ENCODE data around the gene PTPN7.
"Not testable (repeated sequence)": the region's sequence is repeated elsewhere in the genome, so short reads cannot be mapped to it uniquely, and the experiment has no call there.

Gene PTPN7

GRCh38 chr1:202189918-202190715 lies 29.7 kb upstream of the PTPN7 start:
- DNase-seq (ENCODE audit: low read depth in 2 of 3, low spot score in 1 of 3) = no peak

GRCh38 chr1:202189001-202189790 lies 28.8 kb upstream of the PTPN7 start:
- DNase-seq (ENCODE audit: low read depth in 2 of 3, low spot score in 1 of 3) = peak; percentile 52 to 77 (median 73)

- no peak for DNase-seq (ENCODE audit: low read depth in 2 of 3, low spot score in 1 of 3)
Observed at GRCh38 chr1:202187697-202188407, 27.4 kb upstream of the PTPN7 start.

GRCh38 chr1:202187041-202187671 lies 26.8 kb upstream of the PTPN7 start:
- no peak for DNase-seq (ENCODE audit: low read depth in 2 of 3, low spot score in 1 of 3)

- DNase-seq (ENCODE audit: low read depth in 2 of 3, low spot score in 1 of 3) = no peak
Observed at GRCh38 chr1:202186327-202186726, 25.9 kb upstream of the PTPN7 start.

GRCh38 chr1:202184750-202185460 lies 24.5 kb upstream of the PTPN7 start:
- peak; percentile 58 to 80 (median 60) for DNase-seq (ENCODE audit: low read depth in 2 of 3, low spot score in 1 of 3)

- DNase-seq (ENCODE audit: low read depth in 2 of 3, low spot score in 1 of 3) = no peak
Observed at GRCh38 chr1:202182040-202182877, 21.9 kb upstream of the PTPN7 start.

GRCh38 chr1:202181586-202181985 lies 21.2 kb upstream of the PTPN7 start:
- no peak for DNase-seq (ENCODE audit: low read depth in 2 of 3, low spot score in 1 of 3)

- DNase-seq (ENCODE audit: low read depth in 2 of 3, low spot score in 1 of 3) = not testable (repeated sequence)
Observed at GRCh38 chr1:202180751-202181139, 20.3 kb upstream of the PTPN7 start.

- no peak for DNase-seq (ENCODE audit: low read depth in 2 of 3, low spot score in 1 of 3)
Observed at GRCh38 chr1:202179828-202180750, 19.7 kb upstream of the PTPN7 start.

- DNase-seq (ENCODE audit: low read depth in 2 of 3, low spot score in 1 of 3) = no peak
Observed at GRCh38 chr1:202176949-202177927, 16.8 kb upstream of the PTPN7 start.

GRCh38 chr1:202173993-202174392 lies 13.6 kb upstream of the PTPN7 start:
- DNase-seq (ENCODE audit: low read depth in 2 of 3, low spot score in 1 of 3) = no peak

GRCh38 chr1:202172015-202172355 lies 11.6 kb upstream of the PTPN7 start:
- no peak for DNase-seq (ENCODE audit: low read depth in 2 of 3, low spot score in 1 of 3)

- DNase-seq (ENCODE audit: low read depth in 2 of 3, low spot score in 1 of 3) = no peak
Observed at GRCh38 chr1:202171292-202172014, 11.1 kb upstream of the PTPN7 start.

GRCh38 chr1:202170726-202171125 lies 10.3 kb upstream of the PTPN7 start:
- DNase-seq (ENCODE audit: low read depth in 2 of 3, low spot score in 1 of 3) = no peak

- DNase-seq (ENCODE audit: low read depth in 2 of 3, low spot score in 1 of 3) = no peak
Observed at GRCh38 chr1:202168861-202169260, 8.5 kb upstream of the PTPN7 start.

Data from stimulated activated CD4-positive, alpha-beta T cell treated with anti-CD3 and anti-CD28 coated beads, Interleukin-12 subunit alpha, Interleukin-12 subunit beta, amount 100 ng/mL, for 48 hours (primary cell).